ENCODE results near the gene B9D1. TPM values are rescaled to one million over a fixed set of nuclear protein-coding genes. Genes with fewer than 3 reads are reported as not detected.

B9D1 gene
- total RNA-seq, 1 experiment from 2014 or later, result 20.0 TPM

GRCh38 chr17:19378416-19379360 lies 16.2 kb upstream of the B9D1 start, which contains the start of gene MAPK7:
Gene MAPK7 (plus strand): TSS chr17:19378498. CDS start chr17:19378901, 403 bp downstream.
- ChIA-PET RAD21 (ENCODE audit: low non-redundant PET in 1 of 2, low total read pairs in 2 of 2, uncharacterized antibody in 2 of 2, unreplicated experiment in 2 of 2) (interaction anchor here (0.9 to 1.7 kb wide), 5 partner anchors 16 to 69 kb away, joined by 3 to 12 read pairs (median 4); partner anchors contain the start of gene B9D1 (in 1 of the 2)), POLR2A (interaction anchor here (0.5 to 2.2 kb wide), 10 partner anchors 8 to 388 kb away, joined by 3 to 13 read pairs (median 4); partner anchors contain the start of genes ALDH3A2, B9D1 and MFAP4), CTCF (interaction anchor here (0.7 to 2.3 kb wide), 10 partner anchors 13 to 388 kb away, joined by 3 to 41 read pairs (median 6); partner anchors contain the start of gene B9D1)
- H3K4me1 ChIP-seq (ENCODE audit: control insufficient read depth in 1 of 2, insufficient read depth in 2 of 2, low read length in 2 of 2), result peaks cover 9 to 18% of the 10 kb centered on the region in 2 experiments; a peak in 3 of 4 replicates
- H4K20me1 ChIP-seq (ENCODE audit: insufficient read depth), result no peaks in the 10 kb centered on the region
- intact Hi-C loops (cut with micrococcal nuclease), result loop anchor here (5.0 kb wide), 1 partner anchor 374 kb away; no protein-coding TSS in a partner anchor
- H3K27me3 ChIP-seq (ENCODE audit: insufficient read depth, low read length), result no peaks in the 10 kb centered on the region
- H3K36me3 ChIP-seq (ENCODE audit: control insufficient read depth in 1 of 2, insufficient read depth in 2 of 2, low read length in 2 of 2), result peaks cover 15 to 19% of the 10 kb centered on the region in 2 experiments; a peak in 3 of 4 replicates
- H3K9ac ChIP-seq (ENCODE audit: low read length), result peak within 1 kb of the TSS; percentile 74
- BruUV-seq (replicated peaks), result no TSS peak
- H3K9me3 ChIP-seq (ENCODE audit: control insufficient read depth in 1 of 2, insufficient read depth in 1 of 2, low read depth in 1 of 2, low read length in 2 of 2), result no peaks in the 10 kb centered on the region
- DNase-seq (ENCODE audit: low read depth, low spot score), result no peak
- H3K4me2 ChIP-seq (ENCODE audit: low read length), result peak within 1 kb of the TSS; percentile 82
- H3K9me2 ChIP-seq (ENCODE audit: insufficient read depth), result no peaks in the 10 kb centered on the region
- H3K4me3 ChIP-seq (replicated peaks in 1 of 2; ENCODE audit: low read depth in 1 of 2, low read length in 2 of 2), result peak within 1 kb of the TSS; percentile 67 to 94
- peak within 1 kb of the TSS; percentile 55 for H2AFZ ChIP-seq (ENCODE audit: low read depth, low read length, poor library complexity, severe bottlenecking)
- TF ChIP-seq REST (IDR thresholded peaks at IDR 0.05; ENCODE audit: low read depth) (no peak), POLR2AphosphoS5 (IDR thresholded peaks at IDR 0.05; ENCODE audit: low read depth, low read length) (peak; percentile 24; the same call in 1 of the 2 replicates), TCF7L2 (IDR thresholded peaks at IDR 0.05; ENCODE audit: borderline replicate concordance, extremely low read depth, insufficient read depth, insufficient read length) (peak; percentile 2)
- H3K79me2 ChIP-seq (ENCODE audit: insufficient read depth, low read length), result peaks cover 7% of the 10 kb centered on the region
- peak within 1 kb of the TSS; percentile 84 for H3K27ac ChIP-seq (ENCODE audit: low read depth, low read length)
- ATAC-seq, result peak; percentile 12

Measured in HCT116 (cell line).